ENCODE measurements around the gene PRKX.

- TF ChIP-seq SIN3A (IDR thresholded peaks at IDR 0.05; ENCODE audit: borderline replicate concordance, insufficient read depth, low read depth, low read length) (no peak), CTCF (IDR thresholded peaks at IDR 0.05) (no peak)
Measured at GRCh38 chrX:3581609-3582108, 131.8 kb downstream of the PRKX start.
